ENCODE results near the gene RECQL5.
A peak's percentile ranks its signal among the peaks of the same experiment; 100 is the strongest.

Gene RECQL5

DNA sequence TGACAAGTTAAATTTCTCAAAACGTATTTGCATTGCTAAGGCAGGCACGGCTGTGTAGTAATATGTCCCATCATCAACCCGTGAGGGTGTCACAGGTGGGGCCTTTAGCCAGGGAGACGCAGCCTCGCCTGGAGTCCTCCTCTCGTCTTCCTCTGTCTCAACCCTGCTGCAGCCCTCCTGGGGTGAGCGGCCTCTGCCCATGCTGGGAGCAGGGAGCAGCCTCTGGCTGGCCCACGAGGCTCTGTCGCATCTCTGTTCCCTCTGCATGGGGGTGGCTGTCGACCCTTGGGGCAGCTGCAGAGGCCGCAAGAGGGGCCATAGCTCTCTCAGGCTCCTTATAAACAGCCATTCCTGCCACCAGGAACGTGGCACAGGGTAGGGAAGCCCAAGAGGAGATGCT, 34.5 kb downstream of the RECQL5 start:
- DNase-seq: no peak

DNA sequence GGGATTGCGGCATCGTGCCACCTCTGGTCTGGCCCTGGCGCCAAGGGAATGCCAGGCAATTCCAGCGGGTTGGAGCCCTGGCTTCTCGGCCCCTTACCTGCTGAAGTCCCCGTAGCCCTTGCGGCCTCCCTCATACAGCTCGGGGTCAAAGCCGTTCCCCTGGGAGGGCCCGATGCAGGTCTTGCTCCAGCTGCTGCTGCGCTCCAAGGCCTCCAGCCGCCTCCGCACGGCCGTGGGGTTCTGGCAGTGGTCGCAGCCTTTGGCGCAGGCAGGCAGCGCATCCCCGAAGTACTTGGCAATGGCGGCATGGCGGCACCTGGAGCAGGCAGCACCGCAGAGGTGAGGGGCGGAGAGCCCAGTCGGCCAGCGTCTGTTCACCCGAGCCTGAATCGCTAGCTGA, 35.6 kb downstream of the RECQL5 start:
- no peak for DNase-seq

DNA sequence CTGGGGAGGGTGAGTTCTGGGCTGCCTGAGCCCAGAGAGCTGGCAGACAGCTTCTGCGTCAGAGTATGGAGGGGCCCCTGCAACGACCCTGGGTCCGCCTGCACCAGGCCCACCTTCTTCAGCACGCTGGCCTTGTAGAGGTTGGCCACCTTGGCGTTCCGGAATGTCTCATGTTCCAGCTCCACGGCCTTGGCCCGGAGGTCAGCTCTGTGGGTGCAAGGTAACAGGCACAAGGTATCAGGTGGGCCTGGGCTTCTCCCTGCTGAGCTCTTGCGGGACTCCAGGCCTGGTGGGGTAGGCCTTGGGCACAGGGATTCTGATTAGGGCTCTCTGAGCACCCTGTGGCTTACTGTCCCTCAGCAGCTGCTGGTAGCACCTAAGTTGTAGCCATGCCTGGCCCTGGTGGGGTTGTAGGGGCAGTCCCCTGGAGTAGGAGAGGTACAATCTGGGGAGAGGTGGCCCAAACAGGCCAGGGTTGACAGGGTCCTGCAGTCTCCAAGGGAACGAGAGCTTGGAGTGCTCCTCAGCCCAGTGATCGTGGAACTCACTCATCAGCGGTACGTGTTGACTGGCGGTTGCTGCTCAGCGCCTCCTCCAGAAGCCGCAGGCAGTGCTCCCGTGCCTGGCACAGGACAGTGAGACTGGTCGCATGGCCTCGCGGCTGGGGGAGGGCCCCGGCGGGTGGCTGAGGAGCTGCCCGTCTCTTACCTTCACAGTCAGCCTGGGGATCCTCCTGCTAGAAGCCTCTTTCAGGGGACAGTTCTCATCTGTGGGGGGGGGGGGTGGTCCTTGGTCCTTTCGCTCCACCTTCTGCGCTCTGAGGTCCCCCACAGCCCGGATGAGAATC, 36.7 kb downstream of the RECQL5 start:
- no peak for DNase-seq

DNA sequence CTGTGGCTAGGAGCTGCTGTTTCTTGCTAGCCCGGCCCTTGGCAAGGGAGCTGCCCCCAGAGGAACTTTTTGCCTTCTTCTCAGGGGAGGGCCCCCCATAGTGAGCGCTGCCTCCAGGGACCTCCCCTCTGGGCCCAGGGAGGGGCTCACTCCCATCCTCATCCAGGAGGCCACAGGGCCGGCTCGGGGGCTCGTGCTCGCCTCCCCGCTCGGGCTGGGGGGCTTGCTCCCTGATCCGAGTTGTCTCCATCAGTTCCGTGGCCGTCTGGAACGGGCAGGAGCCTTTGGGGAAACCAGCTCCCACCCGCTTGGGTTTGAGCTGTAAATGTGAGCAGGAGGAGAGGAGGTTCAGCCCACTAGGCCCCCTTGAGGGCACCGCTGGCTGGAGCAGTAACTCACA, 37.8 kb downstream of the RECQL5 start:
- no peak for DNase-seq

DNA sequence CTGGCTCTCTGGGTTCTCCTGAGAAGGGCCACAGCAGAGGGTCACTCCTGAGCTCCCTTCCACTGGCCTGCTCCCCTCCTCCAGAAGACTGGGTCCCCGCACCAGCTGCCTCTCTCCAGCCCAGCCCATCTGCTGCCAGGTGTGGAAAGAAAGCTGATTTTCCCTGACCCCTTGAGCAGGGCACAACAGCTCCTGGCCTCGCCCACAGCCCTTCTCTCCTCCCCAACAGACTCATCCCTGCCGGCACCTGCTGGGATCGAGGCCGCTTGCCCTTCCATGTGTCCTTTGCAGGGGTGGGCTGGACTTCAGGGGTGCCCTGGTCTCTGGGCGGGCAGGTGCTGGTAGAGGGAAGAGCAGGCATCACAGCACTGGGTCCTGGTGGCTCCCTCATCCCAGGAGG, 38.5 kb downstream of the RECQL5 start:
- no peak for DNase-seq

DNA sequence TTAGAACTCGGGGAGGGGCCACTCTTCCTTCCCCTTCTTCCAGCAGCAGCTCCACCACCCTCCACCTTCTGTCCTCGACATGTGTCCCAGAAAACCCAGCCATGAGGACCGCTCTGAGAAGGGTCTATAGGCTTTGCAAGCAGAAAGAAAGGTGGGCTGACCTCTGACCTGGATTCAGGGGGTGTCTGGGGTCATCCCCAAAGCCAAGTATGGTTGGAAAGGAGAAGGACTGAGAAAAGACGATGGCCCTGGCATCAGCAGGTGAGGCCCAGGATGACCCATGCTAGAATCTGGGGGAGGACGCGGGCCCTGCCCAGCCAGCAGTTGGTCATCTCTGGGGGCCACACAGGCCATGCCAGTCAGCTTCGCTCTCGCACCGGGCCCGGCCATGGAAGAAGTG, 39.9 kb downstream of the RECQL5 start:
- no peak for DNase-seq

DNA sequence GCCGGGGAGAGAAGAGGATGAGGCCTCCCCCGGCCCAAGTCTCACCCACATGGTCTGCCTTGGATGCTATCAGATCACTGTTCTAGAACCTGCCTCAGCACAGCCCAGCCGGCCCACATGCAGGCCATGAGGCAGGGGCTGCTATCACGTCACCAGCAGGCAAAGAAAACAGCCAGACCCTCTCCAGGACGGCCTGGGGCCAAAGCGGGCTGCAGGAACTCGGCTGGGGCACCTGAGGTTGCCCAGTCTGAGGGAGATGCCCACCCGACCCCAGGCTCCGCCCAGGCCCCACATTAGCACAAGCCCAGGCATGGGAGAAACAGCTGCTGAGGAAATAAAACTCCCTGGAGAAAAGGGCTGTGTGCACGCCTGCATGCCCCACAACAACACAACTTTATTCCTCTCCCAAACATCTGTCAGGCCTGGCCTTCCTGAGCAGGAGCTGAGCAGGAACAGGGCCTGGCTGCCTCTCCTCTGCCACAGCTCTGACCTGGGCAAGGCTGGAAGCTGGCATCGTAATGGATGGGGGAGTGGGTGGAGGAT, 40.4 kb downstream of the RECQL5 start:
- no peak for DNase-seq

DNA sequence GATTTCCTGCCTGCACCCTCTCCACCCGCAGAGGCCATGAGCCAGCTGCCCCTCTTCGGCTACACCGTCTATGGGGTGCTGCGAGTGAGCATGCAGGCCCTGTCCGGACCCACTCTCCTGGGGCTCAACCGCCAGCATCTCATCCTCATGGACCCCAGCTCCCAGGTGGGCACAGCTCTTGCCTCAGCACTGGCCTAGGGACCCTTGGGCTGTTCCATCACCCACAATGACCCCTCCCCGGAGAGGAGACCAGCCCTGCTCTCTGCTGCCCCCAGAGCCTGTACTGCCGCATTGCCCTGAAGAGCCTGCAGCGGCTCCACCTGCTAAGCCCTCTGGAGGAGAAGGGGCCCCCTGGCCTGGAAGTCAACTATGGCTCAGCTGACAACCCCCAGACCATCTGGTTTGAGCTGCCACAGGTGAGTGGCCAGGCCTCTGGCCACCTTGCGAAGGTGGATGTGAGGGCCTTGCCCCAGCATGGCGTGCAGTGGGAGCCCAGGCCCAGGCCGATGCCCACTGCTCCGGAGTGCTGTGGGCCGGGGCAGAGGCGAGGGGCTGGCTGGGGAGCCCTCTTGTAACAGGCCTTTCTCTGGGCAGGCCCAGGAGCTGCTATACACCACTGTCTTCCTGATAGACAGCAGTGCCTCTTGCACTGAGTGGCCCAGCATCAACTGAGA, 41.0 kb downstream of the RECQL5 start:
- no peak for DNase-seq

DNA sequence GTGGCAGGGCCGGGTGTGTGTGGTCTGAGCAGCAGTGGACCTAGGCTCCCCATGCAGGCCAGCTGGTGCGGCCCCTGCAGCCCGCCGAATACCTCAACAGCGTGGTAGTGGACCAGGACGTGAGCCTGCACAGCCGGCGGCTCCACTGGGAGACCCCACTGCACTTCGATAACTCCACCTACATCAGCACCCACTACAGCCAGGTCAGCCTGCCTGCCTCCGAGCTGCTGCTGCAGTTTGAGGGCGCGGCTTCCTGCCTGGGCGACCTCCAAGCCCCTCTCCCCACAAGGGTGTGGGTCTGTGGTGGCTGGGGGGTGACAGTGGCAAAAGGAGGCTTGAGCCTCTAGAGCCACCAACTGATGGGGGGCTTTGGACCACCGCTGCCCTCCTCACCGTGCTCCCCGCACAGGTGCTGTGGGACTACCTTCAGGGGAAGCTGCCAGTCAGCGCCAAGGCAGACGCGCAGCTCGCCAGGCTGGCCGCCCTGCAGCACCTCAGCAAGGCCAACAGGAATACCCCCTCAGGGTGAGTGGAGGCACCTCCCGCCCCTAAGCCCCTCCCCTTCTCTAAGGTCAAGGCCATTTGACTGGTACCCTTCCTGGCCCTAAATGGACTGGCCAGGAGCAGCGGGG, 42.1 kb downstream of the RECQL5 start:
- DNase-seq: no peak

DNA sequence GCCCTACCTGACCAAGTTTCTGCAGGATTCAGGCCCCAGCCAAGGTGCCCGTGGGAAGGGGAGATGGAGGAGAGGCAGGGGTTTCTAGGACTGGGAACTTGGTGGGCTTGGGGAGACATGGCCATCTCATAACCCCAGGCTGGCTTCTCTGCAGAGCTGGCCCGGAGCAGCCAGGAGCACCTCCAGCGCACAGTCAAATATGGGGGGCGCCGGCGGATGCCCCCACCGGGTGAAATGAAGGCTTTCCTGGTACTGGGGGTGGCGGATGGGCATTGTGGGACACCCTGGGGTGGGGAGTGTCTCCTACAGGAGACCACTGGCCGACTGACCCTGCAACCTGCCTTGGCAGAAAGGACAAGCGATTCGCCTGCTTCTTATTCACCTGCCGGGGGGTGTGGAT, 42.9 kb downstream of the RECQL5 start:
- no peak for DNase-seq

DNA sequence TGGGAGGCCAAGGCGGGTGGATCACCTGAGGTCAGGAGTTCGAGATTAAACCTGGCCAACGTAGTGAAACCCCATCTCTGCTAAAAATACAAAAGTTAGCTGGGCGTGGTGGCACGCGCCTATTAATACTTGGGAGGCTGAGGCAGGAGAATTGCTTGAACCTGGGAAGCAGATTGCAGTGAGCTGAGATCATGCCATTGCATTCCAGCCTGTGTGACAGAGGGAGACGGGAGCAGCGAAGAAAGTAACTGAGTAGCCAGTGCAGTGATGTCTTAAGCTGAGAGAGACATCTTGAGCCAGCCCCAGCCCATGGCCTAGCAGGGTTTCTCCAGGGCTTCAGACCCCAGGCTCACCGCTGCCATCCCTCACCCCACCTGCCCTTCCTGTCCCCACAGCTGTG, 43.6 kb downstream of the RECQL5 start:
- DNase-seq: no peak

DNA sequence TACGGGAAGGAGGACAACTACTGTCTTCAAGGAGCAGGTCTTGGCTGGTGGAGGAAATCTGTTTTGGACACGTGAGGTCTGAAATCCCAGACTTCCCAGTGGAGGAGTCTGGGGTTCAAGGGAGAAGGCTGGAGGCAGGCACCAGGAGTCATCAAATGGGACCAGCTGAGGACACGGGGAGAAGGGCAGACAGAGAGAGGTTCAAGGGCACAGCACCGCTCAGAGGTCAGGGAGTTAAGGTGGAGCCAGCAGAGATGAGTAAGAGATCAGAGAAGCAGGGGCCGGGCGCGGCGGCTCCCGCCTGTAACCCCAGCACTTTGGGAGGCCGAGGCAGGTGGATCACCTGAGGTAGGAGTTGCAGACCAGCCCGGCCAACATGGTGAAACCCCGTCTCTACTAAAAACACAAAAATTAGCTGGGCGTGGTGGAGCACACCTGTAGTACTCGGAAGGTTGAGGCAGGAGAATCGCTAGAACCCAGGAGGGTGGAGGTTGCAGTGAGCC, 44.1 kb downstream of the RECQL5 start:
- DNase-seq: no peak

DNA sequence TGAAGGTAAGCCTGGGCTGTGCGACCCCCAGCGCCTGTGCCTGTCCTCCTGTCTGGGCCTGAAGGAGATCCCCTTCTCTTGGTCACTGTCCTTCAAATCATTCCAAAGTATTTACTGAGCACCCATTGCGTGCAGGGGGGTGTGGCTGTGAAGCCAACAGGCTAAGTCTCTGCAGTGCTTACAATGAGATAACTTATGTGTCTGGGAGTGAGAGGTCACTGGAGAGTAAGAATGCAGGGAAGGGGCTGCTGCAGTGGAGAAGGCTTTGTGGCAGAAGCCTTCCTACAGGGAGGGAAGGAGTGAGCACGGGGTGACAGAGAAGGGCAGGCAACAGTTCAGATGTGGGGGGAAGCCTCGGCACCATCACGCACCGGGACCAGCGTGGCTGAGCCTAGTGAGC, 44.9 kb downstream of the RECQL5 start:
- DNase-seq: no peak

DNA sequence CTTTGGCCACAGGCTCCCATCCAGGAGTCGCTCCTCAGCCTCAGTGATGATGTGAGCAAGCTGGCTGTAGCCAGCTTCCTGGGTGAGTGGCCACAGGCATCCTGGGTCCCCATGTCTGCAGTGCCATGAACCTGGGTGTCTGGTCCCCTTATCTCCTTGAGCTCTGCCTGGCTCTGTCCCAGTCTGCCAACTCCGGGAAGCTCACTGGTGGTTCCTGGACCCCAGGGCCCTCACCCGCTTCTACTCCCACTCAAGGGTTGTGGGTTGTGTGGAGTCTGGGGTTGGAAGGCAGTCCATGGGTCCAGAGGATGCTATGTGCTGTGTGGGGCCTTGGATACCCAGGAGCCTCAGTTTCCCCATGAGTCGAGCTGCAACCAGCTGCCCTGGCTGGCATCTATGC, 45.5 kb downstream of the RECQL5 start:
- no peak for DNase-seq

DNA sequence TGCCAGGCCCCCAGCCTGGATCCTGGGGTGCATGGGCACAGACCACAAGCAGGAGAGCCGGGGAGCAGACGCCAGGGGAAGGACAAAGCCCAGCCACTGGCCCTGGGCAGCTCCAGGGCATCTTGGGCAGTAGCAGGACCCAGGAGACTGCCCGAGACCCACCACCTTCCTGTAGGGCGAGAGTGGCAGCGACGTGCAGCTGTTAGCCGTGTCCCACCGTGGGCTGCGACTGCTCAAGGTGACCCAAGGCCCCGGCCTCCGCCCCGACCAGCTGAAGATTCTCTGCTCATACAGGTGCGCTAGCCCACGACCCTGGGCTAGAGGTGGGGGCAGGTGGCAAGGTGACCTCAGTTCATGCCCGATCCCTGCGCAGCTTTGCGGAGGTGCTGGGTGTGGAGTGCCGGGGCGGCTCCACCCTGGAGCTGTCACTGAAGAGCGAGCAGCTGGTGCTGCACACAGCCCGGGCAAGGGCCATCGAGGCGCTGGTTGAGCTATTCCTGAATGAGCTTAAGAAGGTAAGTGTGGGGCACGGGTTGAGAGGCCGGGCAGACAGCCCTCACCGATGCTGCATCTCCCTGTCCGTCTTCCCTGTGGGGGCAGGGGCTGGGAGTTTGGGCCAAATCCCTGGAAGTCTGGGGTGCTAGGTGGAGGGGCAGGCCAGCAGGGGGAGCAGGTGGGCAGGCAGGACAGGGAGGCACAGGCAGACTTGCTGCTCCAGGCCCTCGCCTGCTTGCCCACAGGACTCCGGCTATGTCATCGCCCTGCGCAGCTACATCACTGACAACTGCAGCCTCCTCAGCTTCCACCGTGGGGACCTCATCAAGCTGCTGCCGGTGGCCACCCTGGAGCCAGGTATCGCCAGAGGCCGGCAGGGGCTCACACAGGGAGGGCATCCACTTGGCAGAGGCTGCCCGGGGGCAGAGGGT, 47.2 kb downstream of the RECQL5 start:
- DNase-seq: peak; percentile 7

DNA sequence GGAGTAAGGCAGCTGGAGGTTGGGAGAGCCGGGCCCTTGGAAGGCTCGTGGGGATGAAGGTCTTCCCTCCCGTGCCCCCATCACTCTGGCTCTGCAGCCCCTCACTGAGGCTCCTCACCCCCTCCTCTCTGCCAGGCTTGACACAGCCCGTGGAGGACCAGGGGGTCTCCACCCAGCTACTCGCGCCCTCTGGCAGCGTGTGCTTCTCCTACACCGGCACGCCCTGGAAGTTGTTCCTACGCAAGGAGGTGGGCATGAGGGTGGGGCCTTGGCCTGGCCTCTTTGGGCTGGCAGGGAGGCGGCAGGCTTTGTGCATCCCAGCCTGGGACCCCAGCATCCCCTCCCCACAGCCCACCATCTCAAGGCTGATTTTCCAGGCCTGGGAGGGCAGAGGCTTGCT, 49.3 kb downstream of the RECQL5 start:
- DNase-seq: no peak

DNA sequence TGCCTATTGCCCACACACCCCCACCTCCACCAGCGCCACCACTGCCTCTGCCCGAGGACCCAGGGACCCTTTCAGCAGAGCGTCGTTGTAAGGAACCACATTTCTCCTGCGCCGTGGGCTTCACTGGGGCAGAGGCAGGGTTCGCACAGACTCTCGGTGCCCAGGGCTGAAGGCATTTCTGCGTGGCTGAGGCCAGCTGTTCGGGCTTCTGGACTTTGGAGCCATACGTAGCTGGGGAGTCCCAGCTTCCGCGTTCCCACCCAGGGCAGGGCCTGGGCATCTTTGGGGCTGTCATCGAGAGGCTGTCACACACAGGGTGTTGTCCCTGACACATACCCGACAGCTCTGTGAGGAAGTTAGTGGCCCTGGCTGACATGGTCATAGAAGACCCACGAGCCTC, 49.7 kb downstream of the RECQL5 start:
- DNase-seq: no peak

DNA sequence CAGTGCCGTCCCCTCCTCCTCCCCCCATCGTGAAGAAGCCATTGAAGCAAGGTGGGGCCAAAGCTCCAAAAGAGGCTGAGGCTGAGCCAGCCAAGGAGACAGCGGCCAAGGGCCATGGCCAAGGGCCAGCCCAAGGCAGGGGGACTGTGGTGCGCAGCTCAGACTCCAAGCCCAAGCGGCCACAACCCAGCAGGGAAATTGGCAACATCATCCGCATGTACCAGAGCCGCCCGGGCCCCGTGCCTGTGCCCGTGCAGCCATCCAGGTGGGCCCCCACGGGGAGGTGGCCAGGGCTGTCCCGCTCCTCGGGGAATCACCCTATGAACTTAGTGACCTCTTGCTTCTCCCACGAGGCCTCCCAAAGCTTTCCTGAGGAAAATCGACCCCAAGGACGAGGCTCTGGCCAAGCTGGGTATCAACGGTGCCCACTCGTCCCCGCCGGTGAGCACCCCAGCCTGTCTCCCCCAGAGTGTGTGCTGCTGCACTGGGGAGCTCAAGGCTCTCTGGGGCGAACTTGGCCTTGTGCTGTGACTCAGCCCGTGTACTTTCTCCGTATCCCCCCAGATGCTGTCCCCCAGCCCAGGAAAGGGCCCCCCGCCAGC, 50.3 kb downstream of the RECQL5 start:
- no peak for DNase-seq

DNA sequence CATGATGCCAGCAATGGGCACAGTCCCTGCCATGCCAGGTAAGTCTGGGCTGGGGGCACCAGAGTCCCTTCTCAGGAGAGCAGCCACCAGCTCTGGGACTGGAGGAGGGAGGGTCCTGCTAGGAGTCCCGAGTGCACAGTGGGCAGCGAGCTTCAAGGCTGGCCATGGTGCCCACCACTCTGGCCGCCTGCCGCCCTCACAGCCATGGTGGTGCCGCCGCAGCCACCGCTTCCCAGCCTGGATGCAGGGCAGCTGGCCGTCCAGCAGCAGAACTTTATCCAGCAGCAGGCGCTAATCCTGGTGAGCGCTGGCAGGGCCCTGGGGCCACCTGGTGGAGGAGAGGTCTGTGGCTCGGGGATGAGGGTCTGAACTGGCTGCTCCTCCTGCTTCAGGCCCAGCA, 51.7 kb downstream of the RECQL5 start:
- DNase-seq: no peak

DNA sequence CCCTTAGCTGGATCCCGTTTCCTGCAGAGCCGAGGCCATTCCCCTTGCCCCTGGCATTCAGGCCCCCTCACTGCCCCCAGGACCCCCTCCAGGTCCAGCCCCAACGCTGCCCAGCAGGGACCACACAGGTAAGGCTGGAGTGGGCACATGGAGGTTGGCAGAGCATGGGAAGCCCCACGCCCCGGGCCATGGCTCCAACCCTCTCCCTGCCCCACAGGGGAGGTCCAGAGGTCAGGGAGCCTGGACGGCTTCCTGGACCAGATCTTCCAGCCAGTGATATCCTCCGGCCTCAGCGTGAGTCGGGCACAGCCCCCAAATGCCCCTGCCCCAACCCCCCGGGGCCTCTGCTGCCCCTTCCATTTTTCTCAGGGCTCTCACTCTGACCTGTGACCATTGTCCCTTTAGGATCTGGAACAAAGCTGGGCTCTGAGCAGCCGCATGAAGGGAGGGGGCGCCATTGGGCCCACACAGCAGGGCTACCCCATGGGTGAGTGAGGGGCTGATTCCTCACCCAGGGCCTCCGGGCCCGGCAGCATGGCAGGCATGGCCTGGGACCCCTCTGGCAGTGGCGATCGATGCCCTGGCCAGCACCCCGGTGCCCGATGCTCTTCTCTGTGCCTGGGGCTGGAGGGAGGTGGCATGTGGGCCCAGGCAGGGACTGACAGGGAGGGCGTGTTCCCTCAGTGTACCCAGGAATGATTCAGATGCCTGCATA, 52.2 kb downstream of the RECQL5 start:
- DNase-seq: no peak

DNA sequence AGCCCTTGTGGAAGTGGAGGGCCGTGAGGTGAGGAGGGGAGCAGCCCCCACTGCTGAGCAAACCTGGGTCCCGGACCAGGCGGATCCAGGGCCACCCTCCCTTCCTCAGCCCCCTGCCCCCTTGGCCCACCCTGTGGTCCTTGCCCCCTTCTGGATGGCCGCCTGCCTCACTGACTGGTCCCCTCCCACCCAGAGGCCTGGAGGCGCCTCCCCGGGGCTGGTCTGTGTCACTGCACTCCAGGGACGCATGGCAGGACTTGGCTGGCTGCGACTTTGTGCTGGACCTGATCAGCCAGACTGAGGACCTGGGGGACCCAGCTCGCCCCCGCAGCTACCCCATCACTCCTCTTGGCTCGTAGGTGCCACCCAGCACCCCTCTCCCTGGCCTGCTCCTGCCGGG, 52.9 kb downstream of the RECQL5 start:
- no peak for DNase-seq
